NCI-H345 (cell line): ENCODE measurements around the gene ABI1.
A peak's percentile ranks its signal among the peaks of the same experiment; 100 is the strongest.

Source experiments
- DNase-seq: peaks from one replicate; lab custom pipeline; 2025; lab: John Stamatoyannopoulos, UW

The ABI1 gene

GRCh38 chr10:26711324-26711723, 149.4 kb downstream of the ABI1 start:
- no peak for DNase-seq

DNA sequence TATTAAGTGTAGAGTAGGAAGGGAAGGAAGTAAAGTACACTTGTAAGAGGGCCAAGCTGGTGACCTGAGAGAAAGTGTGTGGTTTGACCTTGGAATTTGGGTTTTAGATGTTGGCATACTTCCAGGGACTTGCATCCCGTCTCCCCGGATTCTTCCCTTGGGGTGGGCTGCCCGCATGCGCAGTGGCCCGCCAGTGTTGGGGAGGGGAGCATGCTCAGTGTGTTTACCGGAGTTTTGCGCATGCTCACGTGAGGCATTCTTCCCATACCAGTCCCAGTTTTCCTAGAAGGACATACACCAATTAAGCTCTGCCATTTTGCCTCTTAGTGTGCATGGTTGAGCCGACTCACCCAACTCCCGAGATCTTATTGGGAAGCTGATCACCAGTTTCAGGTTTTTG, 153.8 kb downstream of the ABI1 start:
- DNase-seq, result no peak

- no peak for DNase-seq
Observed at GRCh38 chr10:26706206-26706605, 154.6 kb downstream of the ABI1 start.

- no peak for DNase-seq
Observed at GRCh38 chr10:26703974-26704373, 156.8 kb downstream of the ABI1 start.

DNA sequence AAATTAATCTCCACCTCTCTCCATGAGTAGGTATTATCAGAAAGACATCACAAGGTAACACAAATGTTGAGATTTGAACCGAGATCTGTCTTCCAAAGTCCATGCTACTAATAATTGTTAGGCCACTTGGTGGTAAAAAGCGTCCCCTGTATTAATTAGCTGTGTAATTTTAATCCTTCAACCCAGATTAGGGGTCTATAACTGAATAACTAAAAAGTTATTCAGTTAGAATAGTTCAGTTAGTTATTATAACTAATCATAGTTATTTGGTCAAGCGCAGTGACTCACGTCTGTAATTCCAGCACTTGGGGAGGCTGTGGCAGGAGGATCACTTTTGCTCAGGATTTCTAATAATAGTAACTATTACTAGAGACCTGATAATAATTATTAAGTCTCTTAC, 157.7 kb downstream of the ABI1 start:
- no peak for DNase-seq

- no peak for DNase-seq
Observed at GRCh38 chr10:26700884-26701630, 159.7 kb downstream of the ABI1 start.

DNA sequence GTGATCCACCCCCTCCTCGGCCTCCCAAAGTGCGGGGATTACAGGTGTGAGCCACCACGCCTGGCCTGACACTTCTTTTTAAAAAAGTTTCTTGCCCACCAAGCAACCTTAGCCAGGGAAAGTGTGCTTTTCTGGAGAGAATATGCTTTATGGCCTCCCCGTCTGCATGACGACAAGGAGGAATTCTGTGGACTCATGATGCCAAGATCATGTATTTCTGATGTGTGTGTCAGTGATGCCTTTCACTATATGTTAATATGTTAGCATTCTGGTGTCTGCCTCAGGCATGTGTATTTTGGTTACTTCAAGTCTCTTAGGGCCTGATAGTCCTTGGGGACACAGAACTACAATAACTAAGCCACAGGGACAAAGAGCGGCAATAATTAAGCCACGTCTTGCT, 161.1 kb downstream of the ABI1 start:
- DNase-seq, result no peak

GRCh38 chr10:26698909-26699308, 161.8 kb downstream of the ABI1 start:
- DNase-seq, result no peak

DNA sequence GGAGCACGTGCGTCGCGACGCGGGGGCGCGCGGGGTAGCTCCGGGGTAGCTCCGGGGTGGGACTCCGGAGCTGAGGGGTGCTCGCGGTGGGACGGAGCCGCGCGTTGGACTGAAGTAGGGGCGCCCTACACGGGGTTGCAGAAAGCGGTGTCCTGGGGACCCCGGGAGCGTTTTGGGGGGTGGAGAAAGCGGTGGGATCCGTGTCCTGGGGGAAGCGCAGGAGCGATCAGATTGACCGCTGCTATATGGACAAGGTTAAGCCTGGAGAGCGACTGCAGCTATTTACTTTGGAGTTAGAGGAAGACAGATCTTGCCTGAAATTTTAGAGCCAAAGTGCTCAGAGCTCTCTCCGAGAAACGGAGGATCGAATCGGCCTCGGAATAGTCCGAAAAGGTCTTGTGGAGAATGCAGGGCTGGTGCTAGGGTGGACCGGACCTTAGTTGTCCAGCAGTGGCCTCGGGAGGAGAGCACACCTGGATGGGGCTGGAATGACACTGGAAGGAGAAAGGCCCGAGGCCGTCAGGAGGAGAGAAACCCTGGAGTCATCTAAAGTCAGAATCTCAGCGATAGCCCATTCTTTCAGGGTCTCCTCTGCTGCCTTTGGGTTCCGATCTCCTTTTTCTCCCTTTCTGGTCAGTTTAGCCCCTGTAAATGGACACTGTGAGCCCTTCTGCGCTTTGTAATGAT, 162.7 kb downstream of the ABI1 start:
- DNase-seq, result no peak

DNA sequence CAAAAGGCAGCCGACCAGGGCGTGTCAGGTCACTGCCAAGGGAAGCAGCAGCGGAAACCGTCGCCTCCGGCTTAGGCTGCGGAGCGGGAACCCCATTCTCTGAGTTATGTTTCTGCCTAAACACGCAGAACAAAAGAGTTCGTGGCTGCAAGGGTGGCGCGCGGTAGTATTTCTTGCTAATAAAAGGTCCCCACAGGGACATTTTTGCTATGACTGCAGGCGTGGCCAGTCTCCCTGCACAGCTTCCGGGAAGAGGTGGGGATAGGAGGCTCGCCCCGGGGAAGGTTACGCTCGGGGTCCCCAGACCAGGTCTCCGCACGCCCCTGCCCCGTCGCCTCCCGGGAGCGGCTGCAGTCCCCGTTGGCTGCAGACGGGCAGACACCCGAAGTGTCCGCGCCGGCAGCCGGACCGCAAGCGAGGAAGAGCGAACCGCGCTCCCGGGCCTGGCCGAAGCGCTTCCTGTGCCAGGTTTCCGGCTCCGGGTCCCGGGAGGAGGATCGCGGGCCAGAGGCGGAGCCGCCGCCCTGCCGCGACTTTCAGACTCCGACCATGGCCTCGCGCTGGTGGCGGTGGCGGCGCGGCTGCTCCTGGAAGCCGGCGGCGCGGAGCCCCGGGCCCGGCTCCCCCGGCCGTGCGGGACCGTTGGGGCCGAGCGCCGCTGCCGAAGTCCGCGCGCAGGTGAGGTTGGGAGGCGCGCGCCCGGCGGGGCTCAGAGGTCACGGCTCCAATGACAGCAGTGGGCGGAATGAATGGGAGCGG, 163.4 kb downstream of the ABI1 start, which contains the start of gene PDSS1:
TSS of gene PDSS1 (plus strand) at position 539 of the 759 bp plus-strand sequence. CDS start at position 550, 11 bp downstream.
- DNase-seq, result peak; percentile 60

GRCh38 chr10:26696786-26697162, 164.0 kb downstream of the ABI1 start:
- DNase-seq, result peak; percentile 20
